CD4-positive, alpha-beta memory T cell (primary cell): ENCODE results near the gene ARHGAP12. TPM values are rescaled to one million over a fixed set of nuclear protein-coding genes. Genes with fewer than 3 reads are reported as not detected.

Source experiments
- CTCF ChIA-PET: fragments of 350-600 bp; sonication (Branson Sonifier 250); formaldehyde crosslinking; loops from one replicate; lab custom pipeline; 2021; ENCODE audit warnings: inconsistent platforms; ENCODE audit not compliant: partially characterized antibody; lab: Charles Lee
- POLR2A ChIA-PET: fragments of 350-600 bp; sonication (Branson Sonifier 250); formaldehyde crosslinking; loops from one replicate; lab custom pipeline; 2021; ENCODE audit not compliant: partially characterized antibody; lab: Charles Lee
- DNase-seq, 5 donors: peaks; one replicate each; pipeline versions ENCODE4 v3.0.0 to v3.0.0-alpha.2; 2020 to 2022; ENCODE audit warnings: mixed read lengths in 1 of 5
- H3K27ac ChIP-seq: one replicate; pipeline ENCODE4 v1.7.0; 2013; ENCODE audit warnings: low read depth, low read length
- H3K27me3 ChIP-seq: 2 replicates; pipeline ENCODE4 v1.7.0; 2013; ENCODE audit warnings: mild to moderate bottlenecking, low read length, moderate library complexity; ENCODE audit not compliant: insufficient read depth
- H3K36me3 ChIP-seq: 2 replicates; pipeline ENCODE4 v1.7.0; 2013; ENCODE audit warnings: mild to moderate bottlenecking, low read length, moderate library complexity; ENCODE audit not compliant: insufficient read depth
- H3K4me1 ChIP-seq: 2 replicates; pipeline ENCODE4 v1.7.0; 2013; ENCODE audit warnings: mild to moderate bottlenecking, low read length, moderate library complexity; ENCODE audit not compliant: insufficient read depth
- H3K4me3 ChIP-seq, 2 donors: one replicate each; pipeline ENCODE4 v1.7.0; 2013; ENCODE audit warnings: low read length in 2 of 2, mild to moderate bottlenecking in 1 of 2
- H3K9me3 ChIP-seq, 2 donors: one replicate each; pipeline ENCODE4 v1.7.0; 2013; ENCODE audit warnings: low read length in 2 of 2, control low read depth in 1 of 2; ENCODE audit not compliant: control insufficient read depth in 1 of 2
- H3K27ac Mint-ChIP-seq, 7 donors: one replicate each; pipeline ENCODE4 v1.8.0; 2020 to 2021; ENCODE audit warnings: mixed read lengths in 7 of 7, mild to moderate bottlenecking in 6 of 7, inconsistent platforms in 3 of 7, moderate library complexity in 3 of 7
- H3K27me3 Mint-ChIP-seq, 2 donors: one replicate each; pipeline ENCODE4 v1.8.0; 2020 to 2021; ENCODE audit warnings: mixed read lengths in 2 of 2
- H3K36me3 Mint-ChIP-seq, 2 donors: one replicate each; pipeline ENCODE4 v1.8.0; 2020 to 2021; ENCODE audit warnings: mixed read lengths in 2 of 2, inconsistent platforms in 1 of 2, mild to moderate bottlenecking in 1 of 2
- H3K4me1 Mint-ChIP-seq, 4 donors: one replicate each; pipeline ENCODE4 v1.8.0; 2020 to 2021; ENCODE audit warnings: mixed read lengths in 4 of 4, mild to moderate bottlenecking in 1 of 4
- H3K4me3 Mint-ChIP-seq, 8 donors: one replicate each; pipeline ENCODE4 v1.8.0; 2020 to 2021; ENCODE audit warnings: mixed read lengths in 8 of 8, mild to moderate bottlenecking in 7 of 8, moderate library complexity in 6 of 8, inconsistent platforms in 3 of 8
- H3K9me3 Mint-ChIP-seq, 8 donors: one replicate each; pipeline ENCODE4 v1.8.0; 2020 to 2021; ENCODE audit warnings: mixed read lengths in 8 of 8, mild to moderate bottlenecking in 5 of 8, inconsistent platforms in 3 of 8, moderate library complexity in 1 of 8
- intact Hi-C: fragments of 100-400 bp; cut with micrococcal nuclease; formaldehyde crosslinking; loops from one replicate; pipeline ENCODE4 v1.15.1; 2023
- polyA plus RNA-seq, 2 donors: library from polyadenylated mRNA; unstranded; fragments of 300-500 nt; fragmentation: Illumina TruSeq; gene quantifications; one replicate each; pipeline ENCODE4 v1.2.3, GENCODE V29; 2021
- total RNA-seq, 2 experiments: library from RNA; stranded (reverse); gene quantifications; one replicate each; pipeline ENCODE4 v1.2.3, GENCODE V29; 2021

The ARHGAP12 gene
- total and polyA plus RNA-seq, 4 experiments from 2014 or later: 9.6 to 31.2 (median 21.5) TPM

- Mint-ChIP-seq H3K27me3 (no peaks in the 10 kb centered on the region), H3K4me1 (peaks cover 0 to 7% (median 0%) of the 10 kb centered on the region in 4 donors), H3K4me3 (no peak overlapping the region), H3K27ac (no peak overlapping the region), H3K9me3 (peaks cover 0 to 2% (median 0%) of the 10 kb centered on the region in 8 donors), H3K36me3 (no peaks in the 10 kb centered on the region)
- ChIA-PET POLR2A (interaction anchor here (0.7 kb wide), 1 partner anchor 18 kb away, joined by 4 read pairs; no protein-coding TSS in a partner anchor), CTCF (interaction anchor here (2.1 kb wide), 1 partner anchor 85 kb away, joined by 8 read pairs; no protein-coding TSS in a partner anchor)
- Histone ChIP-seq H3K4me1 (no peaks in the 10 kb centered on the region), H3K36me3 (no peaks in the 10 kb centered on the region), H3K27me3 (no peaks in the 10 kb centered on the region), H3K9me3 (no peaks in the 10 kb centered on the region), H3K4me3 (no peak overlapping the region), H3K27ac (no peak overlapping the region)
- DNase-seq: no peak
- intact Hi-C loops: no loop called here
These were observed 18.7 kb upstream of the ARHGAP12 start for GRCh38 chr10:31947144-31947926.

- DNase-seq: no peak
- intact Hi-C loops: no loop called here
- Histone ChIP-seq H3K27me3 (no peaks in the 10 kb centered on the region), H3K4me1 (no peaks in the 10 kb centered on the region), H3K9me3 (no peaks in the 10 kb centered on the region), H3K27ac (no peak overlapping the region), H3K4me3 (no peak overlapping the region), H3K36me3 (no peaks in the 10 kb centered on the region)
- Mint-ChIP-seq H3K4me1 (peaks cover 0 to 4% (median 4%) of the 10 kb centered on the region in 4 donors), H3K27ac (no peak overlapping the region), H3K9me3 (no peaks in the 10 kb centered on the region), H3K27me3 (no peaks in the 10 kb centered on the region), H3K36me3 (no peaks in the 10 kb centered on the region), H3K4me3 (no peak overlapping the region)
- POLR2A ChIA-PET: no interaction called here
- CTCF ChIA-PET: no interaction called here
These were observed 16.8 kb upstream of the ARHGAP12 start for GRCh38 chr10:31945392-31945791.

- DNase-seq: no peak
- H3K27me3 Mint-ChIP-seq: no peaks in the 10 kb centered on the region
- no peaks in the 10 kb centered on the region for H3K9me3 Mint-ChIP-seq
- no peak overlapping the region for H3K4me3 Mint-ChIP-seq
- H3K36me3 Mint-ChIP-seq: no peaks in the 10 kb centered on the region
- Histone ChIP-seq H3K27ac (no peak overlapping the region), H3K27me3 (no peaks in the 10 kb centered on the region), H3K9me3 (no peaks in the 10 kb centered on the region), H3K36me3 (no peaks in the 10 kb centered on the region), H3K4me3 (no peak overlapping the region), H3K4me1 (no peaks in the 10 kb centered on the region)
- peaks cover 0 to 4% (median 4%) of the 10 kb centered on the region in 4 donors for H3K4me1 Mint-ChIP-seq
- CTCF ChIA-PET: no interaction called here
- no peak overlapping the region for H3K27ac Mint-ChIP-seq
- intact Hi-C loops: no loop called here
- POLR2A ChIA-PET: no interaction called here
These were observed 15.4 kb upstream of the ARHGAP12 start for GRCh38 chr10:31944071-31944433.

- Histone ChIP-seq H3K4me1 (no peaks in the 10 kb centered on the region), H3K4me3 (no peak overlapping the region), H3K27me3 (no peaks in the 10 kb centered on the region), H3K9me3 (no peaks in the 10 kb centered on the region), H3K36me3 (no peaks in the 10 kb centered on the region), H3K27ac (no peak overlapping the region)
- CTCF ChIA-PET: interaction anchor here (0.6 kb wide), 1 partner anchor 66 kb away, joined by 3 read pairs; no protein-coding TSS in a partner anchor
- no peaks in the 10 kb centered on the region for H3K9me3 Mint-ChIP-seq
- peaks cover 0 to 4% (median 4%) of the 10 kb centered on the region in 4 donors for H3K4me1 Mint-ChIP-seq
- POLR2A ChIA-PET: no interaction called here
- DNase-seq: no peak
- H3K4me3 Mint-ChIP-seq: no peak overlapping the region
- no peaks in the 10 kb centered on the region for H3K27me3 Mint-ChIP-seq
- H3K27ac Mint-ChIP-seq: no peak overlapping the region
- intact Hi-C loops: no loop called here
- no peaks in the 10 kb centered on the region for H3K36me3 Mint-ChIP-seq
These were observed 14.3 kb upstream of the ARHGAP12 start for GRCh38 chr10:31942892-31943291.

GRCh38 chr10:31942435-31942834 is 13.8 kb upstream of the ARHGAP12 start:
- Mint-ChIP-seq H3K27ac (no peak overlapping the region), H3K4me1 (peaks cover 0 to 4% (median 4%) of the 10 kb centered on the region in 4 donors), H3K4me3 (no peak overlapping the region), H3K9me3 (no peaks in the 10 kb centered on the region), H3K27me3 (no peaks in the 10 kb centered on the region), H3K36me3 (no peaks in the 10 kb centered on the region)
- Histone ChIP-seq H3K27me3 (no peaks in the 10 kb centered on the region), H3K4me3 (no peak overlapping the region), H3K36me3 (no peaks in the 10 kb centered on the region), H3K4me1 (no peaks in the 10 kb centered on the region), H3K9me3 (no peaks in the 10 kb centered on the region), H3K27ac (no peak overlapping the region)
- intact Hi-C loops: no loop called here
- CTCF ChIA-PET: interaction anchor here (0.6 kb wide), 1 partner anchor 66 kb away, joined by 3 read pairs; no protein-coding TSS in a partner anchor
- no peak for DNase-seq
- POLR2A ChIA-PET: no interaction called here

- Mint-ChIP-seq H3K4me3 (no peak overlapping the region), H3K27ac (no peak overlapping the region), H3K4me1 (peaks cover 0 to 4% (median 4%) of the 10 kb centered on the region in 4 donors), H3K36me3 (no peaks in the 10 kb centered on the region), H3K27me3 (no peaks in the 10 kb centered on the region), H3K9me3 (no peaks in the 10 kb centered on the region)
- POLR2A ChIA-PET: no interaction called here
- no peak for DNase-seq
- Histone ChIP-seq H3K27me3 (no peaks in the 10 kb centered on the region), H3K36me3 (no peaks in the 10 kb centered on the region), H3K9me3 (no peaks in the 10 kb centered on the region), H3K27ac (no peak overlapping the region), H3K4me1 (no peaks in the 10 kb centered on the region), H3K4me3 (no peak overlapping the region)
- CTCF ChIA-PET: no interaction called here
- intact Hi-C loops: no loop called here
These were observed 12.4 kb upstream of the ARHGAP12 start for GRCh38 chr10:31940839-31941653.
